Astrocyte (in vitro differentiated cells and primary cell): ENCODE measurements around the gene SLC6A4. TPM values are rescaled to one million over a fixed set of nuclear protein-coding genes. Genes with fewer than 3 reads are reported as not detected.

Source experiments
- DNase-seq: peaks from one replicate; pipeline ENCODE4 v3.0.0-alpha.2; 2010; ENCODE audit warnings: low read depth
- FAIRE-seq: peaks from 2 replicates; lab custom pipeline; 2011; peaks lifted over from hg19 to GRCh38; lab: Jason Lieb, UNC
- H2AFZ ChIP-seq: 2 replicates; pipeline ENCODE4 v1.6.0; 2012; ENCODE audit warnings: low read depth, low read length, inconsistent platforms
- H3K27ac ChIP-seq: 2 replicates; pipeline ENCODE4 v1.5.1; 2011; ENCODE audit warnings: low read depth, low read length, inconsistent platforms
- H3K27me3 ChIP-seq: 2 replicates; pipeline ENCODE4 v1.6.0; 2011; ENCODE audit warnings: low read length, inconsistent platforms; ENCODE audit not compliant: insufficient read depth
- H3K36me3 ChIP-seq: 2 replicates; pipeline ENCODE4 v1.5.1; 2011; ENCODE audit warnings: low read length, inconsistent platforms; ENCODE audit not compliant: insufficient read depth
- H3K4me1 ChIP-seq: 2 replicates; pipeline ENCODE4 v1.5.1; 2011; ENCODE audit warnings: low read length, inconsistent platforms; ENCODE audit not compliant: insufficient read depth
- H3K4me2 ChIP-seq: 2 replicates; pipeline ENCODE4 v1.6.0; 2012; ENCODE audit warnings: low read length, inconsistent platforms
- H3K4me3 ChIP-seq: 2 replicates; pipeline ENCODE4 v1.5.1; 2011; ENCODE audit warnings: low read depth, mild to moderate bottlenecking, low read length, inconsistent platforms; ENCODE audit not compliant: insufficient read depth
- H3K79me2 ChIP-seq: 2 replicates; pipeline ENCODE4 v1.6.0; 2012; ENCODE audit warnings: mild to moderate bottlenecking, low read length, inconsistent platforms; ENCODE audit not compliant: insufficient read depth
- H3K9ac ChIP-seq: 2 replicates; pipeline ENCODE4 v1.6.0; 2012; ENCODE audit warnings: mild to moderate bottlenecking, low read length, inconsistent platforms
- H3K9me3 ChIP-seq: 2 replicates; pipeline ENCODE4 v1.5.1; 2012; ENCODE audit warnings: low read depth, mild to moderate bottlenecking, low read length, inconsistent platforms; ENCODE audit not compliant: insufficient read depth
- H4K20me1 ChIP-seq: 2 replicates; pipeline ENCODE4 v1.6.0; 2012; ENCODE audit warnings: low read length, inconsistent platforms; ENCODE audit not compliant: insufficient read depth
- H3K27ac Mint-ChIP-seq: one replicate; pipeline ENCODE4 v1.8.0; 2021; ENCODE audit warnings: mild to moderate bottlenecking, mixed read lengths; ENCODE audit not compliant: unreplicated experiment
- H3K27me3 Mint-ChIP-seq: one replicate; pipeline ENCODE4 v1.8.0; 2021; ENCODE audit warnings: low read depth, mixed read lengths; ENCODE audit not compliant: unreplicated experiment
- H3K36me3 Mint-ChIP-seq: one replicate; pipeline ENCODE4 v1.8.0; 2021; ENCODE audit warnings: low read depth, mixed read lengths; ENCODE audit not compliant: unreplicated experiment
- H3K4me1 Mint-ChIP-seq: one replicate; pipeline ENCODE4 v1.8.0; 2021; ENCODE audit warnings: low read depth, mixed read lengths; ENCODE audit not compliant: unreplicated experiment
- H3K4me3 Mint-ChIP-seq: one replicate; pipeline ENCODE4 v1.8.0; 2021; ENCODE audit warnings: mild to moderate bottlenecking, moderate library complexity, mixed read lengths; ENCODE audit not compliant: unreplicated experiment
- H3K9me3 Mint-ChIP-seq: one replicate; pipeline ENCODE4 v1.8.0; 2021; ENCODE audit warnings: mild to moderate bottlenecking, mixed read lengths; ENCODE audit not compliant: unreplicated experiment
- CTCF ChIP-seq: IDR thresholded peaks from 2 replicates; pipeline ENCODE4 v1.5.1; 2011; ENCODE audit warnings: low read depth, mild to moderate bottlenecking, inconsistent platforms, low read length, moderate library complexity; ENCODE audit not compliant: insufficient read depth
- EZH2 ChIP-seq: IDR thresholded peaks from 2 replicates; pipeline ENCODE4 v1.6.1; 2012; ENCODE audit warnings: mild to moderate bottlenecking, low read length, inconsistent platforms; ENCODE audit not compliant: insufficient read depth
- total RNA-seq: library from RNA; stranded (reverse); gene quantifications from 2 replicates; pipeline ENCODE4 v1.2.1, GENCODE V29; 2021

Gene SLC6A4
- total RNA-seq, 1 donor from 2014 or later: not detected

GRCh38 chr17:30221346-30221745, 14.2 kb downstream of the SLC6A4 start:
- Histone ChIP-seq H3K9me3 (no peaks in the 10 kb centered on the region), H4K20me1 (no peaks in the 10 kb centered on the region), H3K27me3 (peaks cover 25% of the 10 kb centered on the region), H3K4me1 (no peaks in the 10 kb centered on the region), H3K36me3 (no peaks in the 10 kb centered on the region), H3K27ac (no peak overlapping the region), H3K4me3 (no peak overlapping the region), H3K9ac (no peak overlapping the region), H3K4me2 (no peak overlapping the region), H3K79me2 (no peaks in the 10 kb centered on the region), H2AFZ (no peak overlapping the region)
- DNase-seq: no peak
- Mint-ChIP-seq H3K27me3 (peaks cover 56% of the 10 kb centered on the region), H3K4me3 (no peak overlapping the region), H3K4me1 (peaks cover 5% of the 10 kb centered on the region), H3K36me3 (no peaks in the 10 kb centered on the region), H3K27ac (no peak overlapping the region), H3K9me3 (peaks cover 2% of the 10 kb centered on the region)
- FAIRE-seq: no peak
- TF ChIP-seq EZH2 (no peak), CTCF (no peak)

GRCh38 chr17:30220414-30220813, 15.1 kb downstream of the SLC6A4 start:
- H3K9me3 Mint-ChIP-seq: peaks cover 2% of the 10 kb centered on the region
- no peak overlapping the region for H3K27ac Mint-ChIP-seq

More at GRCh38 chr17:30220414-30220813, 15.1 kb downstream of the SLC6A4 start:
- TF ChIP-seq CTCF (no peak), EZH2 (no peak)
- Histone ChIP-seq H3K27ac (no peak overlapping the region), H3K79me2 (no peaks in the 10 kb centered on the region), H4K20me1 (no peaks in the 10 kb centered on the region), H3K4me1 (no peaks in the 10 kb centered on the region), H3K4me3 (no peak overlapping the region), H2AFZ (no peak overlapping the region), H3K9me3 (no peaks in the 10 kb centered on the region), H3K4me2 (no peak overlapping the region), H3K27me3 (peaks cover 18% of the 10 kb centered on the region), H3K9ac (no peak overlapping the region), H3K36me3 (no peaks in the 10 kb centered on the region)
- Mint-ChIP-seq H3K4me1 (peaks cover 5% of the 10 kb centered on the region), H3K27me3 (peaks cover 47% of the 10 kb centered on the region), H3K36me3 (no peaks in the 10 kb centered on the region), H3K4me3 (no peak overlapping the region)
- FAIRE-seq (no peak), DNase-seq (no peak)
